Astrocyte of the spinal cord (primary cell): ENCODE results near the gene PRMT9.

ENCODE experiments used
- DNase-seq: peaks from one replicate; pipeline ENCODE4 v3.0.0; 2011; ENCODE audit warnings: low read depth, low spot score
- H3K4me3 ChIP-seq: 2 replicates; pipeline ENCODE4 v1.5.1; 2011; ENCODE audit warnings: low read depth, mild to moderate bottlenecking, low read length, moderate library complexity
- in situ Hi-C: cut with HindIII; loops from 2 replicates; pipeline ENCODE4 v1.10.0; 2017; ENCODE audit warnings: low sequenced_read_pairs
- TF ChIP-seq, protein P1 (sequence below): IDR thresholded peaks from 2 replicates; pipeline ENCODE4 v1.5.1; 2012; ENCODE audit warnings: low read depth, mild to moderate bottlenecking, low read length, inconsistent platforms

PRMT9 gene

DNA sequence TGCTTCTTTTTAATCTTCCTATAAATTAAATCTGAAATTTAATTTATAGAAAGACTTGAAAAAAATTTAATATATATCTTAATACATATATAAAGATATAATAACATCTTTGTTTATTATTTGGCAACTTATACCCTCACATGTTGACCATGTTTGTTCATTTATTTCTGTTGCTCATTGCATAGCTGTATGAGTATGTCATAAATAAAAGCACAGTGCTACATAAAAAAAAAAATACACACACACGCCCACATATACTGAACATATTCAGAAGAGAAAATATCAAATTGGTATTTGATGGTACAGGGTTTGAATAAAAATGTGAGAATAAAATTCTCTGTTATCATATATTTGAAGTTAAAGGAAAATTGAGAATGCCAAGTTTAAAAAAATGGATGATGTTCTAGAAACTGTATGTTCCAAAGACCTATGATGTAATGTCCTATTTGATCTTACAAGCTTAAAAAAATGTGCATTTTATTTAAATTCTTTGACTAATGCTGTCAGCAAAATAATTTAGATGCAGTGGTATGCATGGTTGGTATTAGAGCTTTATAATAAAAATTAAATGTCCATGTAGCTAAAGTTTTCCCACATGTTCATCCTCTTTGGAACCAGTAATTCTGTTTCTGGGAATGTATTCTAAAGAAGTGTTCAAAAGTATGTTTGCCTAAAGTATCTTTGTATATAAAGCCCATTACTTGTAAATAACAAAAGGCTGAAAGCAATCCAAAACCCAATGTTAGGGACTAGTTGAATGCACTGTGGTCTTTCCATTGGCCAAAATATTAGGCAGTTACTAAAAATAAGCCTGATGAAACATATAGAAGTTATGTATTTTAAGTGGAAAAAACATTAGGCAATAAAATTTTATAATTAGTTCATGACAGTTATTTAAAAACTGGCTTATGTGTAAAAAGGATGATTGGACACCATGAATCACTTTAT, 53.9 kb downstream of the PRMT9 start:
- no peak for DNase-seq
- no peak overlapping the region for H3K4me3 ChIP-seq
- TF ChIP-seq, protein P1, sequence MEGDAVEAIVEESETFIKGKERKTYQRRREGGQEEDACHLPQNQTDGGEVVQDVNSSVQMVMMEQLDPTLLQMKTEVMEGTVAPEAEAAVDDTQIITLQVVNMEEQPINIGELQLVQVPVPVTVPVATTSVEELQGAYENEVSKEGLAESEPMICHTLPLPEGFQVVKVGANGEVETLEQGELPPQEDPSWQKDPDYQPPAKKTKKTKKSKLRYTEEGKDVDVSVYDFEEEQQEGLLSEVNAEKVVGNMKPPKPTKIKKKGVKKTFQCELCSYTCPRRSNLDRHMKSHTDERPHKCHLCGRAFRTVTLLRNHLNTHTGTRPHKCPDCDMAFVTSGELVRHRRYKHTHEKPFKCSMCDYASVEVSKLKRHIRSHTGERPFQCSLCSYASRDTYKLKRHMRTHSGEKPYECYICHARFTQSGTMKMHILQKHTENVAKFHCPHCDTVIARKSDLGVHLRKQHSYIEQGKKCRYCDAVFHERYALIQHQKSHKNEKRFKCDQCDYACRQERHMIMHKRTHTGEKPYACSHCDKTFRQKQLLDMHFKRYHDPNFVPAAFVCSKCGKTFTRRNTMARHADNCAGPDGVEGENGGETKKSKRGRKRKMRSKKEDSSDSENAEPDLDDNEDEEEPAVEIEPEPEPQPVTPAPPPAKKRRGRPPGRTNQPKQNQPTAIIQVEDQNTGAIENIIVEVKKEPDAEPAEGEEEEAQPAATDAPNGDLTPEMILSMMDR, result no peak
- in situ Hi-C loops, result no loop called here

DNA sequence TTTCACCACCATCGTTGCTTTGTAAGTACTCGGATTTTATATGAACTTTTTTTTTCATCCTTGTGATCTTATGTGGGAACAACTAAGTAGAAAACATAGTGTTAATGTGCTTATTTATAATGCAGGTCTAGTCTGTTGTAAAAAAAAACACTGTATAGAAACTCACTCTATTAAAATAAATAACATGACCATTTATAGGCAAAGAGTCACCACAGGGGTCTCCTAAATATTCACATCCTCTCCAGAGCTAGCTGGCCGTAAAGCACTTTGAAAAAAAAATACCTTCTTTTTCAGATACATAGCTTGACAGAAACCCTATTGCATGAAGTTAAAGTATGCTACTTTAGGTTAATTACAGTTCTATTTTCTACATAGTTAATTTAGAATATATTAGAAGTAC, 55.5 kb downstream of the PRMT9 start:
- no peak for DNase-seq
- no peak overlapping the region for H3K4me3 ChIP-seq
- in situ Hi-C loops, result no loop called here
- TF ChIP-seq, protein P1, result no peak

DNA sequence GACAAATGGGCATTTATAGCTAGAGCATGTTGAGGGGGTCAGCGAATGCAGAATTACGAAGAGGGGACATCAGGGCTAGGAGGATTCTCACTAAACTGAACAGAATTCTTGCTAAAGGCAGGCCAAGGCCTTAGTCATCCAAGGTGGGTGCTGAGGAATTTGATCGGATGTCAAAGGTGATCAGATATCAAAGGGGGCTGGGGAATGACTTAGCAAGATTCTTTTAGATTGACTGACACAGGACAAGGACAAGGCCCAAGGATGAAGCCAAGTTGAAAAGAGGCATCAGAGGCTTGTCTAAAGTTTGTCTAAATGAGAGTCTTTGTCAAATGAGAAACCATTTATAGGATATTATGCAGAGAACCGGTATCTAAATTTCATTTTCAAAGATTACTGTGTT, 57.1 kb downstream of the PRMT9 start:
- DNase-seq, result no peak
- H3K4me3 ChIP-seq, result no peak overlapping the region
- in situ Hi-C loops, result no loop called here
- TF ChIP-seq, protein P1, result no peak

DNA sequence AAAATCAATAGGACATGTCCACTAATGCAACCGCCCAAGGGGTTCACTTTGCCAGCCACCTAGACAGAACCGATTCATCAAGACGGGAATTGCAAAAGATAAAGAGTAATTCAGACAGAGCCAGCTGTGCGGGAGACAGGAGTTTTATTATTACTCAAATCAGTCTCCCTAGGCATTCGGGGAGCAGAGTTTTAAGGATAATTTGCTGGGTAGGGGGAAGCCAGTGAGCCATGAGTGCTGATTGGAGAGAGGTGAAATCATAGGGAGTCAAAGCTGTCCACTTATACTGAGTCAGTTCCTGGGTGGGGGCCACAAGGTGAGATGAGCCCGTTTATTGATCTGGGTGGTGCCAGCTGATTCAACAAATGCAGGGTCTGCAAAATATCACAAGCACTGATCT, 58.2 kb downstream of the PRMT9 start:
- H3K4me3 ChIP-seq, result no peak overlapping the region
- TF ChIP-seq, protein P1, result no peak
- in situ Hi-C loops, result no loop called here
- DNase-seq, result no peak

DNA sequence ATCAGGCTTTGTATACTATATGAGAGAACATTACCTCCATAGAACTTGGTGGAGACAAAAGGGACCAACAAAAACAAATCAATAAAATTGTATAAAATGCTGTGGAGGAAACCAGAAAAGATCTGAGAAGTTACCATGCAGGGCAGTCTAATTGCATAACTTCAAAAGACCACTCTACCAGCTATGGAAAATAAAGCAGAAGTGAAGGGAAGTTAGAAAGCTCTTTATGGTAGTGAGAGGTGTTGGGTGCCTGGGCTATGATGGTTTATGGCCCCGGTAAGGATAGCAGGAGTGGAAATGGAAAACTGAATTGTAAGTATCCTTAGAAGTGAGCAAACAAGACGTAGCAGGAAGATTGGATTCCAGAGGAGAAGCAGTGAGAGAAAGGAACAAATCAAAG, 63.6 kb downstream of the PRMT9 start:
- TF ChIP-seq, protein P1, result no peak
- no peak overlapping the region for H3K4me3 ChIP-seq
- DNase-seq, result no peak
- in situ Hi-C loops, result no loop called here

DNA sequence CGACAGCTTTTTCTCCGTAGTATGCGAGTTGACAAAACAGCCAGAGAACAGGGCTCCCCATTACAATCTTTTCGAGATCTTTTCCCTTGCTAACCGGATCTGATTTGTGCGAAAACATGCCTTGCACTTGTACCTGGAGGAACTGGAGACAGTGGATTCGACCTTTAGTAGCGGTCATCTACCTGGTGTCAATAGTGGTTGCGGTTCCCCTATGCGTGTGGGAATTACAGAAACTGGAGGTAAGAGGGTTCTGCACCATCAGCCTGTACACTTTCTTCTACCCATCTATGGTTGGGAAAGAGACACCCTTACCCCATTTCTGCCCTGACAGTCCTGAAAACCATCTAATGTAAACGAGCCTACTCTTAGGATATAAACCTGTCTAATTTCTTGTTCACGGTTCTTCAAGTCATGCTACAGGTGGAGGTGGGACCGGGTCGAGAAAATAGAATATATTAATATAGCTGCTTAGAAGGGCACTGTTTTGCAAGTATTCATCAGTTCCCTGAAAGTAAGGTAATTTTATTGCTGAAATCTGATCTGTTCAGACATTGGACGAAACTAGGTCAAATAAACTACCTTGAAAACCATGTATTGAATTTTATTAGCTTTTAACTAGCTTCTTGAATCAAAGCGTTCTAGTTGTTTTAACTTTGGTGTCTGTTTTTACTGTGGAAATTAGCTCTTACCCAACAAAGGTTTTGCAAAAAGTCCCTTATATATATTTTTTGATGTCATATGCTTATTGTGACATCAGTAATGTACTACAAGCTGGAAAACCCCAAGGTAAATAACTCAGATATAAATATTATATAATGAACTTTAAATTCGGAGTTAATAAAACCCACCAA, 65.9 kb downstream of the PRMT9 start:
- no peak for DNase-seq
- in situ Hi-C loops, result no loop called here
- peak overlapping the region; percentile 95 for H3K4me3 ChIP-seq
- TF ChIP-seq, protein P1, result no peak
